ENCODE results near the gene DUSP1.

The DUSP1 gene

DNA sequence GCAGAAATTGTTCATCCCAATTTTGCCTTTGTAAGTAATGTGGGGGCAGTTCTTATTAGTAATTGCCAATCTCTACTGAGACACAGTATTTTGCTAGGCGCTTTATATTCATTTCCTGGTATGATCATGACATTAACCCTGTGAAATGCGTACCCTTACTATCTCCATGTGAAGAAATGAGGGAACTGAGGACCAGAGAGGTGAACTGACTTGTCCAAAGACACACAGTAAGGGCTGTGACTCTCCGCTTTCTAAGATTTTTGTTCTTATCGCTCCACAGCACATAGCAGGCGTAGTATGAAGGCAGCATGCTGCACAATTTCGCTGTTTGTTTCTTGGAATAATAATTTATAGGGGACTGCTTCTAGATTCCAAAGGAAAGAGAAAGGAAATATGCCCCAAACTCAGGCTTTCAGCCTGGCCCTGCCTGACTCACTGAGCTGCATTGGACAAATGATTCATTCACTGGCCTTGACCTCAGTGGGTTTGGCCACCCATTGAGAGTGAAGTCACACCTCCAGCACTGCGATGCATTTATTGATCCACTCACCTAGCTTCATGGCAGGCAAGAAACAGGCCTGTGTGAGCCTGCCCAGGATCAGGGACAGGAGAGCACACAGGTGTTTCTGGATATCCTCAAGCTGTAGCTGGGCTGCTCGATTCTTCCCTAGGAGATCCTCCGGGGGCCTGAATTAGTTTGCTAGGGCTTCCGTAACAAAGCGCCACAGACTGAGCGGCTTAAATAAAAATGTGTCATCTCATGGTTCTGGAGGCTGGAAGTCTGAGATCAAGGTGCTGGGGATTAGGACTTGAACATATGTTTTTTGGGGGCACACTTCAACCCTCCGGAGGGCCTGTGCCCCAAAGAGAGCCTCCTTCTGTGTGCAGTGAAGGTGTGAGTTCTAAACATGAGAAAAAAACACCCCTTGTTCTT, 7.2 kb upstream of the DUSP1 start:
- no peak for DNase-seq (ENCODE audit: low read depth)

DNA sequence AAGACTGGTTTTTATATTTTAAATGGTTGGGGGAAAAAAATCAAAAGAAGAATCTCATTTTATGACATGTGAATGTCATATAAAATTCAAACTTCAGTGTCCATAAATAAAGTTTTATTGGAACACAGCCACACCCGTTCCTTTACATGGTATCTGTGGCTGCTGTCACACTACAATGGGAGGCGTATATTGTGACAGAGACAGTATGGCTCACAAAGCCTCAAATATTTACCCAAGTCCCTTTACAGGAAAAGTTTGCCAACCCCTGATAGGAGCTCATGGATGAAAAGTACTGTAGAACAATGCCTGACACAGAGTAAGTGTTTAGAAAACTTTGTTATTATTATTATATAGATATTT, 5.2 kb upstream of the DUSP1 start:
- DNase-seq (ENCODE audit: low read depth): no peak

DNA sequence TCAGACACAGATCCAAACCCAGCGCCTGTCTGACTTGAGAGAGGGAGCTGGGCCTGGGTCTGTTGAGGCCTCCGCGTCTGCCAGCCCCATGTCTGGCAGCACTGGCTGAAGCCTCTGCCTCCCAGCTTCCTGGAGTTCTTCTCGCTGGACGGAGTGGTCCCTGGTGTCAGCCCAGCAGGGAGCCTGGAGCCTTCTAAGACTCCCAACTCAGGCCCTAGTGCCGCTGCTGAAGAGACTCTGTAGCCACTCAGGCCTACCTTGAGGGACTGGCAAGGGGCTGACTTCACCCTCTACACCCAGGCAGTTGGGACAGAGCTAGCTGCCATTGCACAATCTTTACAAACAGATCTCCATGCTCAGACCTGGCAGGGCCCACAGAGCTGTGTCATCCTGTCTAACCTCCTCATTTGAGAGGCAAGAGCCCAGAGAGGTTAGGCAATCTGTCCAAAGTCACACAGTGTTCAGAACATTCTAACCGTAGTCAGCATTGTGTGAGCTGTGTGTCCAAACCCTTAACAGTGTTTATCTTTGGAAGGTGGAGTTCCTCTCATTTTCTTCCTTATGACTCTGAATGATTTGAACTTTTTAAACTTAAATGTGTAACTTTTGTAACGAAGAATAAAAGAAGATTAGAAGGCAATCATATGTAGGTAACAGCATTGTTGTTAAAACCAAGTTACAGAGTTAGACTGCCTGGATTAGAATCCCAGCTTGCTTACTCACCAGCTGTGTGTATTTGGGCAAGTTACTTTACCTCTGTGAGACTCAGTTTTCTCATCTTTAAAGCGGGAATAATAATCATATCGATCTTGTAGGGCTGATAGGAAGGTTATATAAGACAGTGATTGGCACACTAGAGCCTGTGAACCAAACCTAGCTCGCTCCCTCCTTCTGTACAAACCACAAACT, 4.6 kb upstream of the DUSP1 start:
- peak; percentile 90 for DNase-seq (ENCODE audit: low read depth)

DNA sequence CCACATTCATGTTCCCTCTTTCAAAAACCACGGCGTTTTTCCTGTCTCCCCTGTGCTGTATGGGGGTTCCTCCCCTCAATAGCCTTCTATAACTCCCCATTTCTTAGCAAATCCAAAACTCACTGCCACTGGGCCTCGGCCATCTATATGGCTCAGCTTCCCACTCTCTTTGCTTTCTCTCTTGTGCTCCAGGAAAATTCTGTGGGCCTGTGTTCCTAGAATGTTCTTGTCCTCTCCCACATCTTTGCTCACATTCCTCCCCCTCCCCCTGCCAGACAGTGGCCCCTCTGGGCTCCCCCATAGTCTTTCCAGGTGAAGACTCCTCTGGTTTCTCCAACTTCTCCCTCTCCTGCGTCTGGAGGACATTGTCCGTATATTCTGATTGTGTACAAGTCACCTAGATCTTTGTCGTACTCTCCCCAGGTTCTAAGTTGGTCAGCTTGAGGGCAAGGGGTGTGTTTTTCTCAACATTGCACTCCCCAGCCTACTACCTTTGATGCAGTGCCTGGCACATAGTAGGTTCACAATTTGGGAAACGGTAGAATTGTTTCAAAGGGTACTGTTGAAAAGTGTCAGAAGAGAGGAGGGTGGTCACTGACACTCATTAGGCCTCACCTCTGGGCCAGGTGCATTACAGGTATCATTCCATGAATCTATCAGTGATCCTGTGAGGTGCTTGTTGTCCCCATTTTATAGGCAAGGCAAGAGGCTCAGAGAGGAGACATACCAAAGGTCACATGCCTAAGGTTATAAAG, 3.7 kb upstream of the DUSP1 start:
- no peak for DNase-seq (ENCODE audit: low read depth)

DNA sequence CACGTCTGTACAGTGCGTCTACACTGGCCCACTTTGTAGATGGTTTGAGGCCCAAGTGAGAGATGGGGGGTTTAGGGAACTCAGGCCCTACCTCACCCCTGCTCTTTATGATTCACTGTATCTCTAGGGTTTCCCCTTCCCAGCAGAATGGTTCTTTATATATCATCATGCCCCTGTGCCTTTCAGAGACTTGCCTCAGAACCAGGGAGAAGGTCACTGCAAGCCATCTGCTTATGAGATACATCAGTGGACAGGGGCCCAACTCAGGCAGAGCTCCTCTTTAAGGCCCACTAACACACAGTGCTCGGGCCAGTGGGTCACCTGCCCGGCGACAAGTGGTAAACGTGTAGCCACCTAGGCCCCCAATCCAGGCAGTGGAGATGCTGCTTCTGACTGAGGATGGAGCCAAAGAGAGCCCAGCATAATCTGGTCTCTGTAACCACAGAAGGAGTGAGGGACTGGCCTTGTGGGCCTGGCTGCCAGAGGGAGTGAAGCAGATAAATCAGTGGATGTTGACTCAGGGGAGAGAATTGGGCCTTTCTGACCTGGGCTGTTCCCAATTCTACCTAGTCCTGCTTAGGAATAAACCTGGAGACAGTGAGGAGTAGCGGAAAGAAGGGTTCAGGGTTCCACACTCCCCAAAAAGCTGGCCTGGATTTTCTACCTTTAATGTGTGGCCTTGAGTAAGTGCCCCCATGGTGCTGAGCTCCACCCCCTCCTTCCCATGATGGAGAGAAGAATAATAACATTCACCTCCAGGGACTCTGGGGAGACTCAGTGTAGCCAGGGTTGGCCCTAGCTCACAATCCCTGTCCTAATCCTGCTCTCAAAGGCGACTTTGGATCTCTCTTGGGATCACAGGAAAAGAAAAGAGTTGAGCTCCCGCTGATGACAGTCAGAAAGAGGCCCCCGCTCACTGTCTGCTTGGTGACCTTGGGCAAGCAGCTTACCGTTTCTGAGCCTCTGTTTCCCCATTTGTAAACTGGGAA, 2.8 kb upstream of the DUSP1 start:
- no peak for DNase-seq (ENCODE audit: low read depth)

DNA sequence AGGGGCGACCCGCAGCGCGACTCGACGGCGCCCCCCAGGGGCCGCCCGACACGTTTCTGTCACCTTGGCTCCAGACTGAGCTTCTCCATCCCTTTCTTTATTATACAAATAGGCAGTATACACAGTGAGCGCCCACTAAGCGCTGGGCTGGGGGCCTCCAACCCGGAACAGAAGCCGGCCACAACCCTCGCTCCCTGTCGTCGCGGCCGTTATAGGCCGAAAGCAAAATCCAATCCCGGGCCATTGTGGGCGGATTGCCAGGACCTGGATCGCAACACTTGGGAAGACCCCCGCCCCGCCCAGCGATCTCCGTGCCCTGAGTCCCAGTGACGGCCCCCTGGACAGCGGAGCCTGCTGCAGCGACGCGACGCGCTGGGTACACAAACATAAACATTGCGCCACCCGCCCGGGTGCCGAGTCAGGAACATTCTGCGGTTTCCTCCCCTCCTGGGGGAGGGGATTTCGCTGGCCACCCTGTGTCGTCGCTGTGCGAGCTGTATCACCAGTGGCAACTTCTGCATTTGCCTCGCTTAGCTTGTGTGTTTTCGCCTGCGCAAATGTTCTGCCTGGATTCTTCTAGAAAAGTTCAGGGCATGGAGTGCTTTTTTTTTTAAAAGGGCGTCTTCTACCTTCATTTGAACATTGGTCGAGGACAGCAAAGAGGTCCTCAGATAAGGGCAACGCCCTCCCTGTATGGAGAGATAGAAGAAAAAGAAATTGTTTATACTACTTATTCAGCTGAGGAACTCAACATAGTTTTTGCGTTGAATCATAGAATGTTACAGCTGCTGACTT, 1.3 kb upstream of the DUSP1 start:
- peak; percentile 89 for DNase-seq (ENCODE audit: low read depth)

DNA sequence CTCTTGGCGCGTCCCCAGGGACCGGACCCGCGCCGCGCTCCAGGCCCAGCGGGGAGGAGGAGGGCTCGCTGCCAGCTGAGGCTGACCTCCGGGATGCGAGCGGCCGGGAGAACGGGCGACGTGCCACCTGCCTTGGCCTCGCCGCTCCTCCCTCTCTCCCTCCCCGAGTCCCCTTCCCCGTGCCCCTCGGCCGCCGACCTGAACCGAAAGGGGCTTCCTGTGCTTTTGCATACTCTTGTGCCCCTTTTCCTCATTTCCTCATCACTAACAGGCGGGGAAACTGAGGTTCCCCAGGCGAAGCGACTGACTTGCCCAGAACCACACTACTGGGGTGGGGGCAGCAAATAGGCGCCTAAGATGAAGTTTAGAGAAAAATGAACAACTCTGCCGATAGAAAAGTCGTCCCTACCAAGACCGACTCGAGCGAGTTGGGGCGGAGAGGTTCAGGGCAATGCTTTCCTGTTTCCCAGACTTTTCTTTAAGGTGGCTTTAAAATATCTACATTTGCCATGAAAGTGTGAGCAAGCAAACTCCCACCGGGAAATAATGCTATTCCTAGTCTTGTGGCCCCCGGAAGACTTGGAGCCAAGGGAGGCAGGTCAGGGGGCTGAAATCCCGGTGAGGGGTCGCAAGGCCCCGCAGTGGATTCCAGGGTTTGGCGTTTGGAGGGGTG, 580 bp upstream of the DUSP1 start:
- DNase-seq (ENCODE audit: low read depth): no peak

DNA sequence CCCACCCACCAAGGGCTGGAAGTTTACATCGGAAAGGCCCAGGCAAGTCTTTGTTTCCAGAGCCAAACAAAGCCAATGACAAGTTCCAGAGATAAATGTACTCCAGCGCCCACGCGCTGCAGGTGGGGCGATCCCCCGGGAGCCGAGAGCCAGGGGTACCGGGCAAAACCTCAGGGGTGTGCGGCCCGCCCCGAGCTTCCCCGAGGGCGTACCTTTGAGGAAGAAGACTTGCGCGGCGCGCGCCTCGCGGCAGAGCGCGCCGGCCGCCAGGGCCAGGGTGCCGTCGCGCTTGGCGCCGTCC, 671 bp downstream of the DUSP1 start:
- no peak for DNase-seq (ENCODE audit: low read depth)

DNA sequence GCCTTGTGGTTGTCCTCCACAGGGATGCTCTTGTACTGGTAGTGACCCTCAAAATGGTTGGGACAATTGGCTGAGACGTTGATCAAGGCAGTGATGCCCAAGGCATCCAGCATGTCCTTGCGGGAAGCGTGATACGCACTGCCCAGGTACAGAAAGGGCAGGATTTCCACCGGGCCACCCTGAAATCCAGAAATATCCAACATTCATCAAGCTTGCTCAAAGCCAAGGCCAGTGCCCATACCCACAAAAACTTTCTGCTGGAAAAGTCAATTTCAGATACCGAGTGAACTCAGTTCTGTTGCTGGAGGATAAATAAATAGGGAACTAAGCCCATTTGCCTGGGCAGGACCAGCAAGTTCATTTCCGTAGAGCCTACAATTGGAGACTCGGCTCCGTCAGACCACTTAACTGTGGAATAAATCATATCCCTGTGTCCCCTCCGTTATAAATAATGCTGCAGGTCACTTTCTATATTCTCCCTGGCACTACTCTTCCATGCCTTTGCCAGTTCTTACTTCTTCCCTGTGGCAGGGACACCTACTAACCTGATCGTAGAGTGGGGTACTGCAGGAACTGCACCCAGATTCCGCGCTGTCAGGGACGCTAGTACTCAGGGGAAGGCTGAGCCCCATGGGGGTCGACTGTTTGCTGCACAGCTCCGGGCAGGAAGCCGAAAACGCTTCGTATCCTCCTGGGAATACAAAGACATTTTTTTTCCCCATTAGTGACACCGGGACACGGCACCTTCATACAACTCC, 1.2 kb downstream of the DUSP1 start:
- DNase-seq (ENCODE audit: low read depth): no peak

DNA sequence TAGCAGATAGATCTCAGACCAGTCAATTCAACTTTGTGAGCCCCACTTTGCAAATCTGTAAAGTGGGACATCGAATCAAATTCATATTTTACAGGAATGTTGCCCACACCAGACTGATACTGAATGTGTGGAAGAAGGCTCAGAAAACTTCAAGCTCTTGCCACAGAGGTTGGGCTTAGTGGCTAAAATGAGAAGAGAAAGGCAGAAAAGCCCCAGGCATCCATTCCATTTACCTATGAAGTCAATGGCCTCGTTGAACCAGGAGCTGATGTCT, 1.7 kb downstream of the DUSP1 start:
- DNase-seq (ENCODE audit: low read depth): no peak

DNA sequence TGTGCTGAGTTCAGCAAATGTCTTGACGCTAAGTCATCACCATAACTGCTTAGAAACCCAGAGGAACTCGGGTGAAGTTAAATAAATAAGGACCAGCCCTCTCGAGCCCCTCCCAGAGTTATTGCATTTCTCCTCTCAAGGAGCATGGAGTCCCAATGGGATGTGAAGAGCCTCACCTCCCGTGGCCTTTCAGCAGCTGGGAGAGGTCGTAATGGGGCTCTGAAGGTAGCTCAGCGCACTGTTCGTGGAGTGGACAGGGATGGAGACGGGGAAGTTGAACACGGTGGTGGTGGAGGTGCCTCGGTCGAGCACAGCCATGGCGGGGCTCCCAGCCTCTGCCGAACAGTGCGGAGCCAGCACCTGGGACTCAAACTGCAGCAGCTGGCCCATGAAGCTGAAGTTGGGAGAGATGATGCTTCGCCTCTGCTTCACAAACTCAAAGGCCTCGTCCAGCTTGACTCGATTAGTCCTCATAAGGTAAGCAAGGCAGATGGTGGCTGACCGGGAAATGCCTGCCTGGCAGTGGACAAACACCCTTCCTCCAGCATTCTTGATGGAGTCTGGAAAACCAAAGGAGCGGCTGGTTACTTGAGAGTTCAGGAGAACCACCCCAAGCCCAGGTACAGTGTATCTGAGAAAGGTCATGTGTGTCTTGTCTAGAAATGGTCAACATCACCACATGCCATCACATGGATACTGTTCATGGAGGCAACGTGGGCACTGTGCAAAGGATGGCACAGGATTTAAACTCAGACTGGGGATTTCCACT, 2.2 kb downstream of the DUSP1 start:
- DNase-seq (ENCODE audit: low read depth): no peak

DNA sequence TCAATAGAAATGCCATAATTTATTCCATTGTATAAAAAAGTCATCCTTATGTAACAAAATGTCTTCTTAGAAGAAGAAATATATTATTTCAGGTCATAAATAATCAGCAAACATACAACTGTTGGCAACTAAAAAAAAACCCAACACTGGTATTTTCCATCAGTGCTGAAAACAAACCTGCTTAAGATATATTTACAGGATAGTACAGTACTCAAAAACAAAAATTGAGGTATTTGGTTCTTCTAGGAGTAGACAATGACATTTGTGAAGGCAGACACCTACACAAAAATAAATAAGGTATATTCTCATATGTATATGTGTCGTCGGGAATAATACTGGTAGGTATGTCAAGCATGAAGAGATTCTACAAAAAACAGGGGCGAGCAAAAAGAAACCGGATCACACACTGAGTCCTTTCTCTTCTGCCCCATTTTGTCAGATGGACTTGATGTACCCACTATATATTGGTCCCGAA, 2.9 kb downstream of the DUSP1 start:
- DNase-seq (ENCODE audit: low read depth): no peak

DNA sequence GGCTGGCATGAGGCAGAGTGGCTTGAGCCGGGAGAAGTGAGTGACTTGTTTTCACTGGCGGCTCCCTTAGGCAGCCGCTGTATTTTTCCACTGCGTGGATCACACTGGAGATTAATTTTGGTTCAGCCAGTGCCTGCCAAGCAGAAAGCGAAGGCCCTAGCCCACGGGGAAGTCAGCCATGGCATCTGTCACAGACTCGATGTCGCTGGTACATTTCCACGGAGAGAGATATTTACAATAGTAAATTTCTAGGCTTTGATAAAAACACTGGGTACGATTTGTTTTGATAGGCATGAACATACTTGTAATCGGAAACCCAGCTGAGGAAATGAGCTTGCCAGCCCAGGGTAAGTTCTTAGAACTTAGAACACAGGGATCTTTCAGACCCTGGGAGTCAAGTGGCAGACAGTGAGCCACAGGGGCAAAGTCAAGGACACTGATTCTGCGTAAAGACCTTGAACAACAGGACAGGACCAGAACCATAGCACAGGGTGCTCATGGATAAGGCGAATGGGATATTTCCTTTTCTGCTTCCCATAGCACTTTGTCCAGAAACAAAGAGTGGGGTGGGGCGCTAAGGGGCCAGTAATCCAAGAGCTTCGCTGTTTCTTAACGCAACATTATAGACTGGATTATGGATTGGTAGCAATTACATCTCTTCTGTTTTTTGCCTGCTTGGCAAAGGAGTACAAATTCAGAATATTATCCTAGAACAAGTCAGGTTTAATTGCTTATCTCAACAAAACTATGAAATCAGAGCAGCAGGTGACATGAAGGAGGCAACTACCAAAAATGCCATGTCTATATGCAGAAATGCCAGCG, 4.5 kb downstream of the DUSP1 start:
- DNase-seq (ENCODE audit: low read depth): peak; percentile 71

DNA sequence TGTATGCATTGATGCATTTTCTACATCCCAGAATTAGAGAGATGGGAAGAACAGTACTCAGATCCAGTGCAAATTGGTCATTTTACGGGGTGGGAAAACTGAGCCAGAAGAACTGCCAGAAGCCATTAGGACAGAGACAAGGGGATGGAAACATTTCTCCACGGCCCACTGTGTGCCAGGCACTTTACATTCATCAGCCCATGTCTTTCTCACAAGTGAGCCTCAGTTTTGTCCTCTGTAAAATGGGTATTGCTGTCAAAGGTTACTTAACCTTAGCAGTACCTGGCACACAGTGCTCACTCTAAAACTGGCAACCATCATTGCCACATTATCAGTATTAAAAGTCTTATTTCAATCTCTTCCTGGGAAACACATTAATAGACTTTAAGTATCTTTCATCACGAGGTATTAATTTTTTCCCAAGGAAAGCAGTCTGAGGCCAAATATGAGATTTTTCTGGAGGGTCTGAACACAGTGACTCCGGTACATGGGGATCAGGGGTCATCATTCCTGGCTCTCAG, 5.2 kb downstream of the DUSP1 start:
- DNase-seq (ENCODE audit: low read depth): peak; percentile 84

DNA sequence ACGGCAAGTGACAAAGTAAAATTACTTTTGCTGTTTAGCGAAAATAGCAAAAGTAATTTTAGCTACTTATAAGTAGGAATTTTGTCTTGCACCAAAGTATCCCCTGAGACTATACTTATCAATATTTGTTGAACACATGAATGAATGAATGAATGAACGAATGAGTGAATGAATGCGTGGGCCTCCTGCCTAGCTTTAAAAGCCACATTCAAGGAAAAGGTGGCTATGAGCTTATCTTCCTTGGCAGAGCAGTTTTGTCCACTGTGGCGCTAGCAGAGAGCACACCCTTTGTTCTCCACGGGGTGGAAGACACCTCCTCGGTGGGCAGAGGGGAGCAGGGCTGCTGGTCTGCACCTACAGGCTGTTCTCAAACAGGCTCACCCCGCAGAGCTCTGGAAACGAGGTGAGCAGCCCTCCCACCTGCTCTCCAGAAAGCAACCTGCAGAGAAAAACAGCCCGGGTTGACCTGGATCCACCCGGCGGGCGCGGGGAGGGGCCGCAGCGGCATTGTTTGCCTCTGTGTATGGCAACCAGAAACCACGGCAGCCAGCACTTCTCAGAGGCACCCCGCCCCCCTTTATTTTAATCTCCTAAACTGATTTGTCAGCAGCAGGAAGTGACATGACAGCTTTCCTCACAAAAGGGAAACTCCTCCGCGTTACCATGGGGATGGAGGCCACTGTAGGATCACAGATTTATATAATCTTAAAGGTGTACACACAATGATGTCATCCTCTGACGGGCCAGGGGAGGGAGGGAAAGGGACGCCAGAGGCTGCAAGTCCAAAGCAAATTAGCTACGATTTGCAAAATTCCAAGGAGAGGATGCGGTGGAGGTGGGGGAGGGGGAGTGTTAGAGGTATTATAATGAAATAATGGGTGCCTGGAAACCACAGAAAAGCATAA, 5.9 kb downstream of the DUSP1 start:
- peak; percentile 98 for DNase-seq (ENCODE audit: low read depth)

DNA sequence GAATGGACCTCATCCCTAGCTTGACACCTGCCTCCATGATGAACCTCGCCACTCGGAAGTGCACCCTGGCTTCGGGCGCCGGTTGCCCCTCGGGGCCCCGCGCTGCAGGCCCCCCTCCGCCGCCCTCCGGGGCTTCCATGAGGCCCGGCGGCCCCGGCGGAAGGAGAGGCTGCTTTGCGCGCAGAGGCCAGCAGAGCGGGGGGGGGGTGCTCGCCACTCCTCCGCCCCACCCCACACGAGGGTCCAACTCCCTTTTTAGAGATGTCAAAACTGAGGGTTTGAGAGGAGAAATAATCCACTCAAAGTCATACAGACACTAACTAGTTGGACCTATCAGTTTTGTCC, 7.9 kb downstream of the DUSP1 start:
- no peak for DNase-seq (ENCODE audit: low read depth)

Data from GM04503 (cell line).